Breast epithelium (tissue), 4 donors: Measurements from ENCODE around the gene ABCC4. TPM values are rescaled to one million over a fixed set of nuclear protein-coding genes. Genes with fewer than 3 reads are reported as not detected.

Experiments
- DNase-seq, 2 donors: peaks; one replicate each; pipeline ENCODE4 v3.0.0-alpha.2; 2019; ENCODE audit warnings: low spot score in 2 of 2
- H3K27ac ChIP-seq, 2 donors: fragments of 200-600 bp; sonication (generic) in 1 of 2; one replicate each; pipeline ENCODE4 v1.5.1; 2016 to 2019; ENCODE audit warnings: mild to moderate bottlenecking in 1 of 2
- H3K27me3 ChIP-seq, 2 donors: fragments of 200-600 bp; sonication (generic) in 1 of 2; one replicate each; pipeline versions ENCODE4 v1.5.1 to v1.6.0; 2017 to 2019; ENCODE audit warnings: control low read depth in 1 of 2, mild to moderate bottlenecking in 1 of 2
- H3K36me3 ChIP-seq: fragments of 200-600 bp; one replicate; pipeline ENCODE4 v1.5.1; 2019
- H3K4me1 ChIP-seq, 2 donors: fragments of 200-600 bp; sonication (generic); one replicate each; pipeline ENCODE4 v1.5.1; 2016 to 2019; ENCODE audit warnings: control low read depth in 1 of 2
- H3K4me3 ChIP-seq, 3 donors: fragments of 200-600 bp; sonication (generic); 1 replicate in 2 of 3; 2 replicates in 1 of 3; pipeline ENCODE4 v1.5.1; 2016 to 2019; ENCODE audit warnings: mild to moderate bottlenecking in 3 of 3, moderate library complexity in 2 of 3
- H3K9me3 ChIP-seq, 2 donors: fragments of 200-600 bp; sonication (generic) in 1 of 2; one replicate each; pipeline ENCODE4 v1.5.1; 2016 to 2019; ENCODE audit warnings: control low read depth in 1 of 2
- POLR2A ChIP-seq: fragments of 450-650 bp; IDR thresholded peaks from one replicate; pipeline ENCODE4 v1.6.1; 2016; ENCODE audit warnings: antibody characterized with exemption, mild to moderate bottlenecking, moderate library complexity
- POLR2AphosphoS5 ChIP-seq, 3 donors: sonication (generic); formaldehyde crosslinking; IDR thresholded peaks; one replicate each; pipeline ENCODE4 v1.6.1; 2017; ENCODE audit warnings: antibody characterized with exemption in 3 of 3
- intact Hi-C: fragments of 100-400 bp; cut with DNase I; formaldehyde crosslinking; loops from one replicate; pipeline ENCODE4 v1.15.1; 2023; ENCODE audit warnings: low total_unique reads
- total RNA-seq, 3 donors: library from RNA; depleted of rRNA; stranded (reverse); fragments of >200 nt; gene quantifications; one replicate each; pipeline ENCODE4 v1.1.0, GENCODE V29; 2016
- TF ChIP-seq, protein P1 (sequence below), 3 donors: fragments of 450-650 bp; IDR thresholded peaks; one replicate each; pipeline ENCODE4 v1.5.1; 2016 to 2017; ENCODE audit warnings: antibody characterized with exemption in 3 of 3, mild to moderate bottlenecking in 3 of 3, moderate library complexity in 3 of 3

Gene ABCC4
- total RNA-seq, 3 donors from 2014 or later = 4.1 to 6.2 (median 4.5) TPM

DNA sequence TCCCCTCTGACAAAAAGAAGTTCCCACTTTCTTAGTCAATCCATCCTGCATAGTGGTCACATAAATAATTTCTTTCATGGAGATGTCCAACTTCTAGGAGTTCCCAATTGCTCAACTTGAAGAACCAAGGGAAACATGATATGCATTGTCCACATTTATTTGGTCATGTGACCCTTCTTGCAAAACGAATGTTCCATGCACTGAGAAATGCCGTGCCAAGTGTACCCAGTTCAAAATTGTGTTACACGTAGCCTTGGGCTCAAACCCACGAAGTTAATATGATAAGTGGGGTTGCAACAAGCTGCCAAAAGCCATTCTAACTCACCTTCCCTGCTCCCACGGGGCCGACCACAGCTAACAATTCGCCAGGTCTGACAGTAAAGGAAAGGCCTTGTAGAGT, 113.1 kb downstream of the ABCC4 start:
- Histone ChIP-seq H3K27me3 (no peaks in the 10 kb centered on the region), H3K4me3 (no peak overlapping the region), H3K27ac (no peak overlapping the region), H3K9me3 (no peaks in the 10 kb centered on the region), H3K36me3 (no peaks in the 10 kb centered on the region), H3K4me1 (no peaks in the 10 kb centered on the region)
- intact Hi-C loops = no loop called here
- TF ChIP-seq, protein P1, sequence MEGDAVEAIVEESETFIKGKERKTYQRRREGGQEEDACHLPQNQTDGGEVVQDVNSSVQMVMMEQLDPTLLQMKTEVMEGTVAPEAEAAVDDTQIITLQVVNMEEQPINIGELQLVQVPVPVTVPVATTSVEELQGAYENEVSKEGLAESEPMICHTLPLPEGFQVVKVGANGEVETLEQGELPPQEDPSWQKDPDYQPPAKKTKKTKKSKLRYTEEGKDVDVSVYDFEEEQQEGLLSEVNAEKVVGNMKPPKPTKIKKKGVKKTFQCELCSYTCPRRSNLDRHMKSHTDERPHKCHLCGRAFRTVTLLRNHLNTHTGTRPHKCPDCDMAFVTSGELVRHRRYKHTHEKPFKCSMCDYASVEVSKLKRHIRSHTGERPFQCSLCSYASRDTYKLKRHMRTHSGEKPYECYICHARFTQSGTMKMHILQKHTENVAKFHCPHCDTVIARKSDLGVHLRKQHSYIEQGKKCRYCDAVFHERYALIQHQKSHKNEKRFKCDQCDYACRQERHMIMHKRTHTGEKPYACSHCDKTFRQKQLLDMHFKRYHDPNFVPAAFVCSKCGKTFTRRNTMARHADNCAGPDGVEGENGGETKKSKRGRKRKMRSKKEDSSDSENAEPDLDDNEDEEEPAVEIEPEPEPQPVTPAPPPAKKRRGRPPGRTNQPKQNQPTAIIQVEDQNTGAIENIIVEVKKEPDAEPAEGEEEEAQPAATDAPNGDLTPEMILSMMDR (IDR thresholded peaks at IDR 0.05) = no peak
- TF ChIP-seq POLR2AphosphoS5 (IDR thresholded peaks at IDR 0.05) (no peak), POLR2A (no peak)
- no peak for DNase-seq

DNA sequence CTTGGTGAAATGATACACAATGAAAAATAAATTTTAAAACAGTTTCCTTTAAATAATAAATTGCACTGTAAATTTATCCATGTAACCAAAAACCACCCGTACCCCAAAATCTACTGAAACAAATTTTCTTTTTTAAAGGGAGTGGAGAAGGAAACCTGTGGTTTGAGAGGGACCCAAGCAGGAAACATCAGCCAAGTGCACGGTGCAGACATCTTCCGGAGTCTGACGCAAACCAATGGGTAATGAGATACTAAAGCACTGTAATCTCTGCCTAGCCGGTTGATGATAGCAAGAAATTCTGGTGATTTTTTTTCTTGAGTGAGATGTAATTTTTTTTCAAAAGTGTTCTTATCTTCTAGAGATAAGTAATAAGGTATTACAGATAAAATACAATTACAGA, 115.4 kb downstream of the ABCC4 start:
- H3K27ac ChIP-seq = no peak overlapping the region
- DNase-seq = no peak
- intact Hi-C loops = no loop called here
- TF ChIP-seq POLR2AphosphoS5 (IDR thresholded peaks at IDR 0.05) (no peak), POLR2A (no peak)
- TF ChIP-seq, protein P1 (IDR thresholded peaks at IDR 0.05) = no peak
- H3K36me3 ChIP-seq = no peaks in the 10 kb centered on the region
- no peaks in the 10 kb centered on the region for H3K27me3 ChIP-seq
- H3K4me3 ChIP-seq = no peak overlapping the region
- H3K4me1 ChIP-seq = no peaks in the 10 kb centered on the region
- H3K9me3 ChIP-seq = no peaks in the 10 kb centered on the region

DNA sequence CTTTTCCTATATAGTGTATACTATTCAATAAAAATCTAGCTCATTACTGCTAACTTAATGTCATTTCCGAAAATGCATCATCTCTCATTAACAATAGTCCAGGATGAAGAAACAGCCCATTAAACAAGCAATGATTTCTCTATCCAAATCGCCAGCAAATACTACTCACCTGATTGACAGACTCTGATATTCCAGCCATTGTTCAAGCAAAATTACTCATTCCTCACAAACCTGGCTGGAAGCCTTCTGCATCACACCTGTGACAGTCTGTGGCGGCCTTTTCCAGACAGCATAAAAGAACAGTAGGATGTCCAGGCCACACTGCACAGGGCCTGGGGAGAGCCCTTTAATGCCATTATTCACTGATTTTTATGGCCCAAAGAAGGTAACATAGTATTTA, 115.9 kb downstream of the ABCC4 start:
- no peaks in the 10 kb centered on the region for H3K4me1 ChIP-seq
- H3K9me3 ChIP-seq = no peaks in the 10 kb centered on the region
- intact Hi-C loops = no loop called here
- H3K27ac ChIP-seq = no peak overlapping the region
- TF ChIP-seq, protein P1 (IDR thresholded peaks at IDR 0.05) = no peak
- no peak for TF ChIP-seq POLR2A
- TF ChIP-seq POLR2AphosphoS5 (IDR thresholded peaks at IDR 0.05) = no peak
- H3K4me3 ChIP-seq = no peak overlapping the region
- DNase-seq = no peak
- H3K27me3 ChIP-seq = no peaks in the 10 kb centered on the region
- H3K36me3 ChIP-seq = no peaks in the 10 kb centered on the region

DNA sequence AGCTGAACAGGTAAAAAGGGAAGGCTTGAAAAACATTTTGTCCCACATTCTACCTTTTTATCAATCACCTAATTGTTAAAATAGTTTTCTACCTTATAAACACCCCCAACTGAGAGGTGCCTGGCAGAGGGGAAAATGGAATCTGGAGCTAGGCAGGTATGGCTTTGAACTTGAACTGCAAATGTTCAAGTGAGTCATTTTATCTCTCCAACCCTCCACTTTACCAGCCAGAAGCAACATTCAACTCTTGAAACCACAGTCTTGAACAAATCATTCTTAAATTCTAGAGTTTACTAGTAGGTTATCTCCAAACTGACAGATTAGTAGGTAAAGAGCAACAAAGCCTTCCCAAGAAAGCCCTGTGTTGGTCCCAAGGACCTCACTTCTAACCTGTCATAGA, 116.9 kb downstream of the ABCC4 start:
- TF ChIP-seq POLR2AphosphoS5 (IDR thresholded peaks at IDR 0.05) = no peak
- no peak for TF ChIP-seq POLR2A
- TF ChIP-seq, protein P1 (IDR thresholded peaks at IDR 0.05) = no peak
- intact Hi-C loops = no loop called here
- no peak for DNase-seq
- Histone ChIP-seq H3K27me3 (no peaks in the 10 kb centered on the region), H3K4me1 (no peaks in the 10 kb centered on the region), H3K27ac (no peak overlapping the region), H3K9me3 (no peaks in the 10 kb centered on the region), H3K4me3 (no peak overlapping the region), H3K36me3 (no peaks in the 10 kb centered on the region)

DNA sequence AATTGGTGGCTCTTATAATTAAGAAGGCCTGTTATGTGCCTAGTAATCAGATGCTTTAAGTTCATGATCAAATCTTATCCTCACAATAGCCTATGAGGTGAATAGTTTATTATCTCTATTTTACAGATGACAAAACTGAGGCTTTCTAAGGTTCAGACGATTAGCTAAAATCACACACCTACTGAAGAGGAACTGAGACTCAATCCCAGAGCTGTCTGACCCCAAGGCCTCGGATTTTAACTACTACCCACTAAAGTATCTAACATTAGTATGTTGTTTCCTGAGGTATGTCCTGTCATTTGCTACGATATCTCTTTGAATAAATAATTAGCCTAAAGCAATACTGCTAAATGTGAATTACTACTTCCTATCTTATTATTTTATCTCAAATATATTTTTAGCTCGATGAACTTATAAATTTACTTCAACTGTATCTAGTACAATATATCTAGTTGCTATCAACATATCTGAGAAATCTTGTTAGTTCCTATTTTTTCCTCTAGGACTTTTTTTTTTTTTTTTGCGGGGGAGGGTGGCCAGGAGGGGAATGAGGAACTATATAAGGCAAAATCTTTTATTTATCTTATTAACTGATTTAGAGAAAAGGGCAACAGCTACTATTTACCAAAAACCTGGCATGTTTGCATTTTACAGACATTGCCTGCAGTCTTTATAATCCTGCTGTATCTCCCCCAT, 118.5 kb downstream of the ABCC4 start:
- intact Hi-C loops = no loop called here
- Histone ChIP-seq H3K4me3 (no peak overlapping the region), H3K9me3 (no peaks in the 10 kb centered on the region), H3K27ac (no peak overlapping the region), H3K27me3 (no peaks in the 10 kb centered on the region), H3K36me3 (no peaks in the 10 kb centered on the region), H3K4me1 (no peaks in the 10 kb centered on the region)
- TF ChIP-seq POLR2A (no peak), POLR2AphosphoS5 (IDR thresholded peaks at IDR 0.05) (no peak)
- TF ChIP-seq, protein P1 (IDR thresholded peaks at IDR 0.05) = no peak
- no peak for DNase-seq
